Measurements from ENCODE around the gene FAM53A.

FAM53A gene

GRCh38 chr4:1603413-1604135 lies 80.5 kb downstream of the FAM53A start:
- no peaks in the 10 kb centered on the region for H3K4me1 ChIP-seq
- H3K4me3 ChIP-seq (ENCODE audit: low read depth, low read length): no peak overlapping the region
- H3K27me3 ChIP-seq: peaks cover 29% of the 10 kb centered on the region
- TF ChIP-seq CTCF (IDR thresholded peaks at IDR 0.05; ENCODE audit: low read depth, low read length): no peak
- H3K36me3 ChIP-seq: no peaks in the 10 kb centered on the region
- no peak for DNase-seq
- H3K9me3 ChIP-seq: no peaks in the 10 kb centered on the region

- no peak for DNase-seq
- Histone ChIP-seq H3K36me3 (no peaks in the 10 kb centered on the region), H3K4me3 (ENCODE audit: low read depth, low read length) (no peak overlapping the region), H3K4me1 (no peaks in the 10 kb centered on the region), H3K9me3 (no peaks in the 10 kb centered on the region), H3K27me3 (peaks cover 29% of the 10 kb centered on the region)
- no peak for TF ChIP-seq CTCF (IDR thresholded peaks at IDR 0.05; ENCODE audit: low read depth, low read length)
Measured at GRCh38 chr4:1602655-1603412, 81.3 kb downstream of the FAM53A start.

- no peak for DNase-seq
- Histone ChIP-seq H3K27me3 (peaks cover 29% of the 10 kb centered on the region), H3K9me3 (no peaks in the 10 kb centered on the region), H3K36me3 (no peaks in the 10 kb centered on the region), H3K4me3 (ENCODE audit: low read depth, low read length) (no peak overlapping the region), H3K4me1 (no peaks in the 10 kb centered on the region)
- no peak for TF ChIP-seq CTCF (IDR thresholded peaks at IDR 0.05; ENCODE audit: low read depth, low read length)
Measured at GRCh38 chr4:1601852-1602654, 82.1 kb downstream of the FAM53A start.

GRCh38 chr4:1601533-1601835 lies 82.6 kb downstream of the FAM53A start:
- no peaks in the 10 kb centered on the region for H3K9me3 ChIP-seq
- H3K36me3 ChIP-seq: no peaks in the 10 kb centered on the region
- H3K4me3 ChIP-seq (ENCODE audit: low read depth, low read length): no peak overlapping the region
- H3K27me3 ChIP-seq: peaks cover 29% of the 10 kb centered on the region
- H3K4me1 ChIP-seq: no peaks in the 10 kb centered on the region
- no peak for DNase-seq
- TF ChIP-seq CTCF (IDR thresholded peaks at IDR 0.05; ENCODE audit: low read depth, low read length): no peak

- peaks cover 29% of the 10 kb centered on the region for H3K27me3 ChIP-seq
- no peaks in the 10 kb centered on the region for H3K36me3 ChIP-seq
- H3K4me3 ChIP-seq (ENCODE audit: low read depth, low read length): no peak overlapping the region
- DNase-seq: no peak
- TF ChIP-seq CTCF (IDR thresholded peaks at IDR 0.05; ENCODE audit: low read depth, low read length): no peak
- H3K9me3 ChIP-seq: no peaks in the 10 kb centered on the region
- H3K4me1 ChIP-seq: no peaks in the 10 kb centered on the region
Measured at GRCh38 chr4:1600811-1601532, 83.1 kb downstream of the FAM53A start.
